NCI-H128 (cell line): ENCODE results near the gene CDADC1.
"Not testable (repeated sequence)": the region's sequence is repeated elsewhere in the genome, so short reads cannot be mapped to it uniquely, and the experiment has no call there.

Source experiments
- DNase-seq: peaks from one replicate; lab custom pipeline; 2025; ENCODE audit not compliant: unreplicated experiment; lab: John Stamatoyannopoulos, UW

CDADC1 gene

GRCh38 chr13:49311816-49312215 is 64.1 kb downstream of the CDADC1 start:
- no peak for DNase-seq

GRCh38 chr13:49314344-49314882 is 66.7 kb downstream of the CDADC1 start:
- DNase-seq: no peak

DNA sequence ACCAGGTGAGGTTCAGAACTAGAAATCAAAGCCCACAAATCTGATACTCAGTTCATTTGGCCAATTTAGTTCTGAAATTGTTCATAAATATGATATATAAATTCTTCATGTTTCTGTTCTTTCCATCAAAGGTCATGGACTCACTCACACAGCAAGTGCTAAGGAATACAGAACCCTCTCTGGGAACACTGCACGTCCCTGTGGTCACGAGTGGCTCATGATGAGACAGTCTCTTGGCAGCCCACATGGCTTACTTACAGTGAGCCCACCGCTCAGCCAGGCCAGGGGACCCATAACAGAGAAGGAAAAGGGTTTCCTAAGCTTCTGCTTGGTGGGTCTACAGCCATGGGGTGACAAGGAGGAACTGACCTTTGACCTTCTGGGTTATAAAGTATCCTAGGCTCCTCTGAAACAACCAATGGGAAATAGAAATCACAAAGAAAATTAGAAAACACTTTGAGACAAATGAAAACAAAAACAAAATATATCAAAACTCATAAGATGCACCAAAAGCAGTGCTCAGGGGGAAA is 67.4 kb downstream of the CDADC1 start:
- no peak for DNase-seq

GRCh38 chr13:49315756-49316482 is 68.2 kb downstream of the CDADC1 start:
- DNase-seq: no peak

DNA sequence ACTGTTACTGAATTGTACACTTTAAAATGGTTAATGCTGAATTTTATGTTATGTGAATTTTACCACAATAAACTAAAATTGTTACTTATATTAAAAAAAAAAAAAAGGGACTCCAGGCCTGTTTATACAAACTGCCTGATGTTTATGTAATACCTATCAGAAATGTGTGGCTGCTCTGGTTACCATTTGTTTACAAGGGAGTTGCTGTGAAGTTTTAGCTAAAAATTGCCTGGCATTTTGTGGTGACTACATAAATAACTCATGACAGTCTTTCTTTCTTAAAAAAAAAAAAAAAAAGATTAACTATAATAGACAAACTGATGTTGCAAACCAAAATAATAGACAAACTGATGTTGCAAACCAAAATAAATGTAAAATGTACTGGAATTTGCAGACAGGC is 71.8 kb downstream of the CDADC1 start:
- DNase-seq: no peak

DNA sequence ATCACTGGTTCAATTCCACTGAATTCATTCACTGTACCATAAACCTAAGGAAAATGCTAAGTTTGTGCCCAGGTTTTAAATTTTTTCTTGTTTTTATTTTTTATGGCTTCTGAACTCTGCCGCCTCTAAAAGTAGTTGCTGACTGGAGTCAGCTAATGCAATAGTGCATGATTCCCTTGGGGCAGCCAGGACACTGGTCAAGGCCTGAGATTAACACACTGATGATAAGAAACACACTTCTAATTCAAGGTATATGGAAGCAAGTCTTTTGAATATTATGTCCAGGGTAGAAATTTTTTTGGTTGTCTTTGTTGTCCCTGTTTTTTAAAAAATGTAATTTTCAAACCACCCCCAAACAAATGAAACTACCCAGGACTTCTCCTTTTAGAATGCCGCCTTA is 72.2 kb downstream of the CDADC1 start:
- no peak for DNase-seq

GRCh38 chr13:49320975-49321374 is 73.2 kb downstream of the CDADC1 start:
- DNase-seq: no peak

DNA sequence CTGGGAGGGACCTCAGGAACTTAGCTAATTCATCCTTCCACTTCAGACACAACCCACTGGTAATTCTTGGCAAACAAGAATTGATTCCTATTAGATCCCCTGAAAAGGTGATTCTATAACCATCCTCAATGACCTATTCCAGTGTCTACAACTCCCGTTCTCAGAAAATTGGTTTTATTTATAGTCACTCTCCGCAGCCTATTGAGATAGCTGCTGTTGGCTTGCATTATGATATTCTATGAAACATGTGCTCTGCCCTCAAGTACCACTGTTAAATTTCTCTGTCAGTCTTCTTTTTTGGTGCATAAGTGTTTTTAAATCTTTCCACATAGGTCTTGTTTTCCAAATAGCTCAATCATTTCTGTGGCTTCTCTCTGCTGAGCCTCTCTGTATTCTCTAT is 75.0 kb downstream of the CDADC1 start:
- no peak for DNase-seq

GRCh38 chr13:49323344-49323743 is 75.6 kb downstream of the CDADC1 start:
- DNase-seq: no peak

GRCh38 chr13:49326222-49326917 is 78.6 kb downstream of the CDADC1 start:
- DNase-seq: no peak

DNA sequence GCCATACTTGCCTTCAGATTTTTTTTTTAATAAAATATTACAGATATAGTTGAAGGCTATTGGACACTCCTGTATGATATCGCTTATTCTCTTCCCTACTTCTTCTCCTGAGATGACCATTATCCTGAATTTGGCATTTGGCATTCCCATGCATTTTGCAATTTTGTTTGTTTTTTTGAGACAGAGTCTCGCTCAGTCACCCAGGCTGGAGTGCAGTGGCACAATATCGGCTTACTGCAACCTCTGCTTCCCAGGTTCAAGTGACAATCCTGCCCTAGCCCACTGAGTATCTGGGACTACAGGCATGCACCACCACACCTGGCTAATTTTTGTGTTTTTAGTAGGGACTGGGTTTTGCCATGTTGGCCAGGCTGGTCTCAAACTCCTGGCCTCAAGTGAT is 79.4 kb downstream of the CDADC1 start:
- DNase-seq: not testable (repeated sequence)

GRCh38 chr13:49329831-49330545 is 82.3 kb downstream of the CDADC1 start:
- no peak for DNase-seq

GRCh38 chr13:49330546-49330864 is 82.8 kb downstream of the CDADC1 start:
- DNase-seq: no peak

DNA sequence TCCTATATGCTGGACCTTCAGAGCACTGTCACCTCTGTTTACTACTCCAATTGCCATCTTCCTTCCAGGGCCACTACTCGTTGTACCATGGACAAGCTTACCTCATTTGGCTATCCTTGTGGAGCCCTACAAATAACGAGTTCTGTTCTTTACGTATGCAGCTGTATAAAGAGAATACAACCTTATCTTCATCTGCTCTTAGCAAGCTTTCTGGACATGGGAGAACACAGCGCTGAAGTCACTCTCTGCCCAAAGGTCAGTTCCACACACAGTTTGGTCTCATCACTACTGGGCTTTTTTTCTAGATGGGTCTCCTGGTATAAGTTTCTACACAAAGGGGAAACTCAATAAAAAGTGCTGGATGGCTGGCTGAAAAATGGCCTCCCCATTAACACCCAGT is 88.9 kb downstream of the CDADC1 start:
- no peak for DNase-seq

DNA sequence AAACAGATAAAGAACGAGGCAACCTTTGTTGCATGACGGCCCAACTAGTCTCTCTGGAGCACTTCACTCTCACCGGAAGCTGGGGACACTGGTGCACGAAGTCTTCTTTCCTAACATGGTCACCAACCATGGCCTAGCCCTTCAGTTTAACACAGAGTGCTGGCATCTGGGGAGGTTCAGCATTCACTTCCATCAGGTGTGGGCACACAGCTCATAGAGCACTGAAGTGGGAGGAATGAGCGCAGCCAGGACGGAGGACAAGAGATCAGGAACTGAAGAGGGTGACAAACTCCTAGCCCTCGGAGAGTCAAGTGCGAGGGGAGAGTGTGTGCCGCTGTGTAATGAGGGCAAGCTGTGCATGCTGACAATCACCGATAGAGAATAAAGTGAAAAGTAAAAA is 92.4 kb downstream of the CDADC1 start:
- DNase-seq: no peak

GRCh38 chr13:49341517-49341916 is 93.8 kb downstream of the CDADC1 start:
- no peak for DNase-seq

DNA sequence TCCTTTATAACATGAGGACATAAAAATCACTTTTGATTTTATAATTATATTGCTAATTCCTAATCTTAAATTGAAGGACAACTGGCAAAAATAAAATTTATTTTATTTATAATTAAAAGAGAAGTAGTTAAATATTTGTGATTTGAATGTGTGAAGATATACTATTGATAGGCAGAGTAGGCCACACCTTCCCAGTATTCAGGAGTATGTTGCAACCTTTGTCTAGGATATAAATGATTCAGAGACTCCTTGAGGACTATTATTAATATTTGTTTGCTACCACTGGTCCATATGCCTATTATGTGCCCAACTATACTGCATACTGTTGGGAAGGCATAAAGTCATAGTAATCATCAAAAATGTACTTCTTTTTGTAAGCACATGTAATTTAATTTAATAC is 94.2 kb downstream of the CDADC1 start:
- DNase-seq: no peak

GRCh38 chr13:49342454-49342853 is 94.7 kb downstream of the CDADC1 start:
- DNase-seq: no peak
